PC-3 (cell line): Measurements from ENCODE around the gene GRHPR. TPM values are rescaled to one million over a fixed set of nuclear protein-coding genes. Genes with fewer than 3 reads are reported as not detected.
A peak's percentile ranks its signal among the peaks of the same experiment; 100 is the strongest.

Source experiments
- ATAC-seq: fragments of 200-7000 bp; cut with Tn5 transposase; 2 replicates; pipeline ENCODE4 v1.9.1; 2020; ENCODE audit warnings: mild to moderate bottlenecking, moderate library complexity
- BruUV-seq: library from RNA; stranded (reverse); fragments of 400-500 nt; replicated peaks from 2 replicates; lab custom pipeline; 2021; lab: Mats Ljungman, UMichigan
- CTCF ChIA-PET: fragments of 300-600 bp; sonication (Branson Sonifier 250); formaldehyde crosslinking; loops from one replicate; lab custom pipeline; 2022; ENCODE audit warnings: antibody characterized with exemption; lab: Charles Lee
- POLR2A ChIA-PET: fragments of 300-600 bp; sonication (Branson Sonifier 250); formaldehyde crosslinking; loops from one replicate; lab custom pipeline; 2022; ENCODE audit warnings: antibody characterized with exemption; ENCODE audit not compliant: unreplicated experiment; lab: Charles Lee
- DNase-seq: peaks from one replicate; pipeline ENCODE4 v3.0.0-alpha.2; 2015
- H2AFZ ChIP-seq: fragments of 300-600 bp; sonication (generic); 2 replicates; pipeline ENCODE4 v1.6.0; 2016; ENCODE audit warnings: antibody characterized with exemption, low read length
- H3F3A ChIP-seq: fragments of 300-600 bp; sonication (generic); one replicate; pipeline ENCODE4 v1.6.0; 2017; ENCODE audit warnings: antibody characterized with exemption, low read length, control low read depth, mild to moderate bottlenecking; ENCODE audit not compliant: unreplicated experiment
- H3K27ac ChIP-seq: fragments of 300-600 bp; sonication (generic); 2 replicates; pipeline ENCODE4 v1.5.1; 2016; ENCODE audit warnings: mild to moderate bottlenecking, low read length
- H3K27me3 ChIP-seq: fragments of 300-600 bp; sonication (generic); 2 replicates; pipeline ENCODE4 v1.6.1; 2016; ENCODE audit warnings: low read length, mixed read lengths
- H3K36me3 ChIP-seq: fragments of 300-600 bp; sonication (generic); 2 replicates; pipeline ENCODE4 v1.6.1; 2016; ENCODE audit warnings: low read depth, mixed run types, low read length, mixed read lengths
- H3K4me1 ChIP-seq: fragments of 300-600 bp; sonication (generic); 2 replicates; pipeline ENCODE4 v1.5.1; 2016; ENCODE audit warnings: low read length; ENCODE audit not compliant: insufficient read depth
- H3K4me2 ChIP-seq: fragments of 300-600 bp; sonication (generic); 2 replicates; pipeline ENCODE4 v1.6.0; 2016; ENCODE audit warnings: low read length
- H3K4me3 ChIP-seq: fragments of 300-600 bp; sonication (generic); 2 replicates; pipeline ENCODE4 v1.5.1; 2016; ENCODE audit warnings: mild to moderate bottlenecking, low read length, mixed read lengths
- H3K79me2 ChIP-seq: fragments of 300-600 bp; sonication (generic); 2 replicates; pipeline ENCODE4 v1.6.1; 2017; ENCODE audit warnings: low read length, mixed read lengths
- H3K9ac ChIP-seq: fragments of 300-600 bp; sonication (generic); 2 replicates; pipeline ENCODE4 v1.6.0; 2016; ENCODE audit warnings: mild to moderate bottlenecking, low read length
- H3K9me2 ChIP-seq: fragments of 300-600 bp; sonication (generic); replicated peaks from 2 replicates; pipeline ENCODE4 v1.6.1; 2016; ENCODE audit warnings: mixed run types, low read length, mixed read lengths
- H3K9me3 ChIP-seq: fragments of 300-600 bp; sonication (generic); 2 replicates; pipeline ENCODE4 v1.6.1; 2016; ENCODE audit warnings: low read length, mixed read lengths
- H4K20me1 ChIP-seq: fragments of 300-600 bp; sonication (generic); 2 replicates; pipeline ENCODE4 v1.6.1; 2016; ENCODE audit warnings: low read length, mixed read lengths
- EZH2 ChIP-seq: fragments of 300-600 bp; sonication (generic); IDR thresholded peaks from one replicate; pipeline ENCODE4 v1.6.1; 2017; ENCODE audit warnings: antibody characterized with exemption, mild to moderate bottlenecking, low read length; ENCODE audit not compliant: unreplicated experiment
- EZH2phosphoT487 ChIP-seq: fragments of 300-600 bp; sonication (generic); IDR thresholded peaks from 2 replicates; pipeline ENCODE4 v1.6.1; 2018; ENCODE audit warnings: mild to moderate bottlenecking, antibody characterized with exemption, low read length, borderline replicate concordance
- intact Hi-C: fragments of 100-400 bp; cut with micrococcal nuclease; formaldehyde crosslinking; loops from 2 replicates; pipeline ENCODE4 v1.9.0; 2023
- total RNA-seq: library from RNA; depleted of rRNA; stranded (reverse); fragments of >200 nt; gene quantifications from 2 replicates; pipeline ENCODE4 v1.2.3, GENCODE V29; 2014
- TF ChIP-seq, protein P1 (sequence below): fragments of 300-600 bp; sonication (generic); conservative IDR thresholded peaks from 2 replicates; pipeline ENCODE4 v1.5.1; 2017; ENCODE audit warnings: antibody characterized with exemption, low read depth, mild to moderate bottlenecking, low read length

Gene GRHPR
- total RNA-seq, 1 experiment from 2014 or later, result 84.1 TPM

DNA sequence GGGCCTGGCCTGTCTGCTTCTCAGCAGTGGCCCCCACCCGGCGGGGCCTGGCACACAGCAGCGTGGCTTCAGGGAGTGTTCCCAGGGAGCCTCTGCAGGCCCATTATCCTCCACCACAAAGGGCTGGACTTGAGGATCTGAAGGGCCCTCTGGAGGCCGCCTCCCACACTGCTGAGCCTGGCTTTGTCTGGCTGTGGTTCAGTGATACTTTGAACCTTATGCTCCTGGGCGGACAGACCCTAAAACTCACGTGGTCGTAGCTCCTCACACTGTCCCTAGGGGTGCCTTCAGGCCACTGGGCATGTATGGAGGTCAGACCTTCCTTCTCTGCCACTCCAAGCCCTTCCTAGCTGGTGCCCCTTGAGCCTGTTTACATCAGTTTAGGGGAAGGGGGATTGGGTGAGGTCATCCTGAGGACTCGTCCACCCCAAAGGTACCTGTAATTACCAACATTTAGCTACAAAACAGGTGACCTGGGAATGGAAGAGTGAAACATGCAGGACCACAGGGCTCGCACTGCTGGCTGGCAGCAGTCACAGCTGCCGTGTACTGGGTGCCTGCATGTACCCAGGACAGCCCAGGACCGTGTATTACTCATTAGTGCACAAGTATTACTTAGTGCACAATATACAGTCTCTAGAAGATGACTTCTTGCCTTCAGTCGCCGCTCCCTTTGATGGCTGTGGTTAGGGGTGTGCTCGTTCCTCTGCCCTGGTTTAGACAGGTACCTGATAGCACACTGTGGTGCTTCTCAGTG, 8.5 kb downstream of the GRHPR start:
- Histone ChIP-seq H3K9ac (no peak overlapping the region), H3K79me2 (no peaks in the 10 kb centered on the region), H3F3A (no peaks in the 10 kb centered on the region), H3K4me1 (no peaks in the 10 kb centered on the region), H3K4me2 (no peak overlapping the region), H3K27ac (no peak overlapping the region), H4K20me1 (no peaks in the 10 kb centered on the region), H3K27me3 (no peaks in the 10 kb centered on the region), H3K9me3 (no peaks in the 10 kb centered on the region), H3K36me3 (no peaks in the 10 kb centered on the region; the same call in 1 of the 2 replicates), H3K9me2 (no peaks in the 10 kb centered on the region), H2AFZ (no peak overlapping the region), H3K4me3 (no peak overlapping the region)
- TF ChIP-seq EZH2phosphoT487 (no peak), EZH2 (no peak)
- TF ChIP-seq, protein P1, sequence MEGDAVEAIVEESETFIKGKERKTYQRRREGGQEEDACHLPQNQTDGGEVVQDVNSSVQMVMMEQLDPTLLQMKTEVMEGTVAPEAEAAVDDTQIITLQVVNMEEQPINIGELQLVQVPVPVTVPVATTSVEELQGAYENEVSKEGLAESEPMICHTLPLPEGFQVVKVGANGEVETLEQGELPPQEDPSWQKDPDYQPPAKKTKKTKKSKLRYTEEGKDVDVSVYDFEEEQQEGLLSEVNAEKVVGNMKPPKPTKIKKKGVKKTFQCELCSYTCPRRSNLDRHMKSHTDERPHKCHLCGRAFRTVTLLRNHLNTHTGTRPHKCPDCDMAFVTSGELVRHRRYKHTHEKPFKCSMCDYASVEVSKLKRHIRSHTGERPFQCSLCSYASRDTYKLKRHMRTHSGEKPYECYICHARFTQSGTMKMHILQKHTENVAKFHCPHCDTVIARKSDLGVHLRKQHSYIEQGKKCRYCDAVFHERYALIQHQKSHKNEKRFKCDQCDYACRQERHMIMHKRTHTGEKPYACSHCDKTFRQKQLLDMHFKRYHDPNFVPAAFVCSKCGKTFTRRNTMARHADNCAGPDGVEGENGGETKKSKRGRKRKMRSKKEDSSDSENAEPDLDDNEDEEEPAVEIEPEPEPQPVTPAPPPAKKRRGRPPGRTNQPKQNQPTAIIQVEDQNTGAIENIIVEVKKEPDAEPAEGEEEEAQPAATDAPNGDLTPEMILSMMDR, result no peak
- ChIA-PET CTCF (no interaction called here), POLR2A (no interaction called here)
- no TSS peak for BruUV-seq
- DNase-seq, result no peak
- intact Hi-C loops, result no loop called here
- ATAC-seq, result peak; percentile 46

GRCh38 chr9:37432020-37432419, 9.5 kb downstream of the GRHPR start:
- Histone ChIP-seq H3K4me1 (no peaks in the 10 kb centered on the region), H3K4me2 (no peak overlapping the region), H2AFZ (no peak overlapping the region), H3K9ac (no peak overlapping the region), H3K79me2 (no peaks in the 10 kb centered on the region), H3K9me2 (no peaks in the 10 kb centered on the region), H3K27me3 (no peaks in the 10 kb centered on the region), H3K36me3 (peaks cover 2% of the 10 kb centered on the region; the same call in 1 of the 2 replicates), H3K27ac (no peak overlapping the region), H3F3A (no peaks in the 10 kb centered on the region), H3K9me3 (no peaks in the 10 kb centered on the region), H3K4me3 (no peak overlapping the region), H4K20me1 (no peaks in the 10 kb centered on the region)
- TF ChIP-seq EZH2 (no peak), EZH2phosphoT487 (no peak)
- TF ChIP-seq, protein P1, result no peak
- DNase-seq, result no peak
- CTCF ChIA-PET, result no interaction called here
- ATAC-seq, result no peak
- POLR2A ChIA-PET, result no interaction called here
- intact Hi-C loops, result no loop called here
- no TSS peak for BruUV-seq

GRCh38 chr9:37433867-37434371, 11.4 kb downstream of the GRHPR start:
- Histone ChIP-seq H3F3A (no peaks in the 10 kb centered on the region), H3K9me3 (no peaks in the 10 kb centered on the region), H3K4me1 (no peaks in the 10 kb centered on the region), H3K79me2 (peaks cover 7% of the 10 kb centered on the region; the same call in 1 of the 2 replicates), H3K4me2 (no peak overlapping the region), H2AFZ (no peak overlapping the region), H4K20me1 (no peaks in the 10 kb centered on the region), H3K9me2 (no peaks in the 10 kb centered on the region), H3K27me3 (no peaks in the 10 kb centered on the region), H3K9ac (no peak overlapping the region), H3K27ac (no peak overlapping the region), H3K36me3 (peaks cover 13% of the 10 kb centered on the region; the same call in 1 of the 2 replicates), H3K4me3 (no peak overlapping the region)
- no peak for TF ChIP-seq EZH2
- TF ChIP-seq, protein P1, result no peak
- ChIA-PET POLR2A (no interaction called here), CTCF (no interaction called here)
- no TSS peak for BruUV-seq
- intact Hi-C loops, result no loop called here
- DNase-seq (no peak), ATAC-seq (no peak)
